HG02759 (cell line): ENCODE measurements around the gene MGRN1.
"Not testable (repeated sequence)": the region's sequence is repeated elsewhere in the genome, so short reads cannot be mapped to it uniquely, and the experiment has no call there.

Source experiments
- ATAC-seq: cut with Tn5 transposase; IDR thresholded peaks from one replicate; pipeline ENCODE4 v1.9.1; 2021; ENCODE audit warnings: mild to moderate bottlenecking, moderate library complexity; ENCODE audit not compliant: unreplicated experiment

Gene MGRN1

GRCh38 chr16:4623593-4623992 is 1.0 kb upstream of the MGRN1 start:
- no peak for ATAC-seq

DNA sequence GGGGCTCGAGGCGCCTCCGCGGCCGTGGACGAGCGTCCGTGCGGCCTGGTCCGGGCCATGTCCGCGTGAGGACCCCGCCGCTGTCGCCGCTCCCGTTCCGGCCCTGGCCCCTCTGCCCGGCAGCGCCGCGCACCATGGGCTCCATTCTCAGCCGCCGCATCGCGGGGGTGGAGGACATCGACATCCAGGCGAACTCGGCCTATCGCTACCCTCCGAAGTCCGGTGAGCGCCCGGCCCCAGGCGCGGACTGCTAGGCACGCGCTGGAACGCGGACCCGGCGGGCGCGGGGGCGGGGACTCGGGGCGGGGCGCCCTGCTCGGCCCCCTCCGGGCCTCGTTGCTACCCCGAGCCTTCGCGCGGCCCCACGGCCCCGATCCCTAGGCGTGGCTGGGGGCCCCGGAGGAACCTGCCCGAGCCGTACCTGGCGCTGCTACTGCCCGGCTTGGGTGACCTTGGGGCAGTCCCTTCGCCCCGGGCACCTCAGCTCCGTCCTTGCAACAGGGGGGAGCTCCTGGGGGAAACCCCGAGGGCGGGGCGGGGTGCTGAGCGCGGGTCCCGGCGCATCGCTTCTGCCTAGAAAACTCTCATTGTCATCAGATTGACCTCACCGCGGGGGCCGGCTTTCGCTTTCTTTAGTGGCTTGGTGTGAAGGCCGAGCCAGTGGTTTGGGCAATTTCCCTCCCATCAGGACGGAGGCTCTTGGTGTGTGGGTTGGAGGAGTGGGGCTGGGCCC is 367 bp downstream of the MGRN1 start:
- peak; percentile 63 for ATAC-seq

GRCh38 chr16:4625560-4626159 is 1.0 kb downstream of the MGRN1 start:
- no peak for ATAC-seq

DNA sequence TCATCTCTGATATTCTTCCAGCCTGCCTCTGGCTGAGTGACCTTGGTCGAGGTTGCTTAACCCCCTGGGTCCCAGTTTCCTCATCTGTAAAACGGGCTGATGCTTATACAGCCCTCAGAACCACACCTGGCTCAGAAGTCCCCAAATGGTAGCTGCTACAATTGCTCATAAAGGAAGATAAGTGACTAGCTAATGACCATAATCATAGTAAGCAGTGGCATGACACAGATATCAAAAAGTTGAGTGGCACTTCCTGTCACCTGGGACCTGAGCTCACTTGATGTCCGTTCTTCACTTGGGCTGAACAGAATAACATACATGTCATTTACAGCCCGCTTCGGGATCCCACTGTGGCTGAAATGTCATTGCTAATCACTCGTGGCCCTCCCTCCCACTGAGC is 1.8 kb downstream of the MGRN1 start:
- ATAC-seq = no peak

DNA sequence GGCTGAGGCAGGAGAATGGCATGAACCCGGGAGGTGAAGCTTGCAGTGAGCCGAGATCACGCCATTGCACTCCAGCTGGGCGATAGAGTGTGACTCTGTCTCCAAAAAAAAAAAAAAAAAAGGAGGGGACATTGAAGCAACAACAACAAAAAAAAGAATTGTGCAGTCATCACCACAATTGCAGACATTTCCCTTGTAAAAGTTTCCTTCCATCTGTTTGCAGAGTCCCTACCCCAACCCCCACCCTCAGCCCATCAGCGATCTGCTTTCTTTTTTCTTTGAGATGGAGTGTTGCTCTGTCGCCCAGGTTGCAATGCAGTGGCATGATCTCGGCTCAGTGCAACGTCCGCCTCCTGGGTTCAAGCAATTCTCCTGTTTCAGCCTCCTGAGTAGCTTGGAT is 3.7 kb downstream of the MGRN1 start:
- no peak for ATAC-seq

GRCh38 chr16:4631444-4631843 is 6.8 kb downstream of the MGRN1 start:
- ATAC-seq = no peak

DNA sequence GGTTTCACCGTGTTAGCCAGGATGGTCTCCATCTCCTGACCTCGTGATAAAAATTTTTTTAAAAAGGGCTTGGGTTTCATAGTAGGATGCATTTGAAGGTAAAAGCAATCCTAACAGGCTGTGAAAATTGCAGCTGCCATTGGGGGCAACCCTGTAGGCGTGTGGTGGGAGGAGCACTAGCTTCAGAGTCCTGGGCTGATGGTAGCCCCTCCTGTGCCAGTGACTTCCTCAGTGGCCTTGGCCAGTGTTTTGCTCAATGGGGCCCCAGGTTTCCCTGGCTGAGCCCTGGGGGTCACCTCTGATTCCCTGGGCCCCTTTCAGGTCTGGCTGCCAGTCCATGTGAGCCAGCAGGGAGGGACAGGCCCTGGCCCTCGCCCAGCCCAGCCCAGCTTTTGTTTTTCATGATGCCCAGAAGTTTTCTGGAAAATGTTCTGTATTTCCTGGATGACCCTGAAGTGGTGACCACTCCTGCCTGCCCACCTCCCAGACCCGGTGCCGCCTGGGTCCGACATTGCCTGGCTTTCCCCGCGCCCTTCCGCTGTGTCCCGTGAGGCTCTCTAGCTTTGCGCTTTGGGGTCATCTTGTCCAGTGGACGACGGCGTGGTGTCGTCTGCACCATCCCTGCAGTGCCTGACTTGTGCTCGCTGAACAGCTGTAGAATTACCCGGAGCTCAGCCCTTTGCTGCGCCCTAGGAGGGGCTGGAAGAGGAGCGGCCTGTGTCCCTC is 9.4 kb downstream of the MGRN1 start:
- no peak for ATAC-seq

- ATAC-seq = no peak
Observed at GRCh38 chr16:4634768-4635167, 10.1 kb downstream of the MGRN1 start.

DNA sequence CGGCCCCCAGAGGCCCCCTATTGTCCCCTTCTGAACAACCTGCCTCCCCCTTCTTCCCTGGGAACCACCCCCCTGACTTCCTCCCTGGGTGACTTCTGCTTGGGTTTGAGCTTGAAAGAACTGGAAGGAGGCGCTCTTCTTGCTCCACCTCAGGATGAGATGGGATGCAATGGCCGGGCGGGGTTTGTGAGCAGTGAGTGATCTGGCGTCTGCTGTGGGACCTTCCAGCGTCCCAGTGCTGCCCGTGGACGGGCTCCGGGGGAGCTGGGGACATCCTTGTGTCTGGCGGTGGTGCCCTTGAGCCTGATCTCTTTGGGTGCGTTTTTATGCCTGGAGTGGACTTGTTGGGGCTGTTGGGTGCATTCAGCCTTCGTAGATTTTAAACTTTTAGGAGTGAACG is 11.6 kb downstream of the MGRN1 start:
- no peak for ATAC-seq

DNA sequence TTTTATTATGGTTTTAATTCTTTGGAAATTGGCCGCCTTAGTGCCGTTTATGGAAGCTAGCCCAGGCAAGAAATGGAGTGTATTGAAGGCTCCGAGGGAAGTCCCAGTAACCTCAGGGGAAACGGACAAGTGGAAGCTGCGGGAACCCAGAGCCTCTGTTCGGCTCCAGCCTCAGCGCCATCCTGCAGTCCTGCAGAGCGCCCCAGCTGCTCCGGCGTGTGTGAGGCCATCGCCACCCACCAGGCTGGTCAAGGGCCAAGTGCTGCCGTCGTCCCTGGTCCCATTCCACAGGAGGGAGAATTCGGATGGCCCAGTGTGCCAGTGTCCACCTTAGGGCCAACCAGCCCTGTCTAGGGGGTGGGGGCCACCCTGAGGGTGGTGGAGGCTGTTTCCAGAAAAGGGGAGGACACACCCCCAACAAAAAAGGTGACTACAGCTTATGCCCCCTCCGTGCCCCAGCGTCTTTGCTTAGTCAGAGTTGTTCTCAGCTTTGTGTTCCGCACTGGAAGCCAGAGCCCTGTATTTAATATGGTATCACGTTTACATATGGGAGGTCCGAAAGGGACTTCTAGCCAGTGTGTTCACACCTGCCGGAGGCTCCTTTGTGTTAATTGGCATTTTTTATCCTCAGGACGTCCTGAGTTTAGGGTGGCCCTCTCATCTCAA is 13.0 kb downstream of the MGRN1 start:
- ATAC-seq = no peak

GRCh38 chr16:4639899-4640509 is 15.4 kb downstream of the MGRN1 start:
- ATAC-seq = no peak

DNA sequence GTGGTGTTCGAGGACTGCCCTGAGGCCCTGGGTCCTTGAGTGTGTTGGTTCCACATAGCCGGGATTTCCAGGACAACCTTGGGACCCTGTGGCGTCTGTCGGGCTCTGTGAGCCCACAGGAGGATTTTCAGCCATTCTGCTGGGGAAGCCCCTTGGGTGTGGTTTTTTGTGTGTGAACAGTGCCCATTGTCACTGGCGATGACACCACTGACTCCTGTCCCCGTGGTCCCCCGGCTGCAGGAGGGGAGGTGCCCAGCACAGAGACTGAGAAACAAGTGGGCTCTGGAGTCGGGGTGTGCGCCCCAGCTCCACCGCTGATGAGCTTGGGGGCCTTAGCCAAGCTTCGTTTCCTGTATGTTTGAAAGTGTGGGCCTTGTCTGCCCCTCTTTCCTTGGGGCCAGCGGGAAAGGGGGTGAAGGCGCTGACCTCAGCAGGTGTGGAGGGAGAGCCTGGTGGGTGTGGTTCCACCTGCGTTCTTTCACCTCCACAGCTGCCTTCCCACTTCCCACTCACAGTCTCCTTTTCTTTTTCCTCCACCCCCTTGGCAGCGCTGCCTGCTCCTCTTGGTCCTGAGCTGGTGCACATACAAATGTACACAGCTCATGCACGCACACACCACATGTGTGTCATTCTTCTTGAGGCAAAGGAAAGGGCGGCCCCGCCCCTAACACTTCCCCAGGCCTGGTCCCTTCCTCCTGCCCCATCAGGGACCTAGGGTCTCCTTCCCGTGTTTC is 16.1 kb downstream of the MGRN1 start:
- ATAC-seq = no peak

DNA sequence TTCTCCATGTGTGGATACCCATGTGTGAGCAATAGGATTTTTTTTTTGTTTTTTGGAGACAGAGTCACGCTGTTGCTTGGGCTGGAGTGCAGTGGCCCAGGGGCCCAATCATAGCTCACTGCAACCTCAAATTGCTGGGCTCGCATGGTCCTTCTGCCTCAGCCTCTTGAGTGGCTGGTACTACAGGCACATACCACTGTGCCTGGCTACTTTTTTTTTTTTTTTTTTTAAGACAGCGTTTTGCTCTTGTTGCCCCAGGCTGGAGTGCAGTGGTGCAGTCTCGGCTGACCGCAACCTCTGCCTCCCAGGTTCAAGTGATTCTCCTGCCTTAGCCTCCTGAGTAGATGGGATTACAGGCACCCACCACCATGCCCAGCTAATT is 16.7 kb downstream of the MGRN1 start:
- no peak for ATAC-seq

- no peak for ATAC-seq
Observed at GRCh38 chr16:4641895-4642294, 17.3 kb downstream of the MGRN1 start.

- no peak for ATAC-seq
Observed at GRCh38 chr16:4646773-4647643, 22.4 kb downstream of the MGRN1 start.

DNA sequence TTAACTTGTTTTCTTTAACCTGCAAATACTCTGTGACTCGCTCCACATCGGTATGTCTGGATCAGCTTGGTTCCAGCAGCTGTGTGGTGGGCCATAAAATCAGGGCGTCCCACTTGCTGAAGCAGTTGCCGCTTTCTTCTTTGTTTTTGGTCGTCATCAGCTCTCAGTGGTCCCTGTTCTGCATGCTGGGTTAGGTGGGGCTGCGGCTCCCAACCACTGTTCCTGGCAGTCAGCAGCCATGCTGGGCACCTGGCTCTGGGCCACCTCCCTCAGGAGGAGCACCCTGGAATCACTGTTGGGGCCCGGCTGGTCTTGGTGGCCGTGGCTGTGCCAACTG is 23.0 kb downstream of the MGRN1 start:
- ATAC-seq = no peak

GRCh38 chr16:4648917-4649316 is 24.3 kb downstream of the MGRN1 start:
- ATAC-seq = no peak

DNA sequence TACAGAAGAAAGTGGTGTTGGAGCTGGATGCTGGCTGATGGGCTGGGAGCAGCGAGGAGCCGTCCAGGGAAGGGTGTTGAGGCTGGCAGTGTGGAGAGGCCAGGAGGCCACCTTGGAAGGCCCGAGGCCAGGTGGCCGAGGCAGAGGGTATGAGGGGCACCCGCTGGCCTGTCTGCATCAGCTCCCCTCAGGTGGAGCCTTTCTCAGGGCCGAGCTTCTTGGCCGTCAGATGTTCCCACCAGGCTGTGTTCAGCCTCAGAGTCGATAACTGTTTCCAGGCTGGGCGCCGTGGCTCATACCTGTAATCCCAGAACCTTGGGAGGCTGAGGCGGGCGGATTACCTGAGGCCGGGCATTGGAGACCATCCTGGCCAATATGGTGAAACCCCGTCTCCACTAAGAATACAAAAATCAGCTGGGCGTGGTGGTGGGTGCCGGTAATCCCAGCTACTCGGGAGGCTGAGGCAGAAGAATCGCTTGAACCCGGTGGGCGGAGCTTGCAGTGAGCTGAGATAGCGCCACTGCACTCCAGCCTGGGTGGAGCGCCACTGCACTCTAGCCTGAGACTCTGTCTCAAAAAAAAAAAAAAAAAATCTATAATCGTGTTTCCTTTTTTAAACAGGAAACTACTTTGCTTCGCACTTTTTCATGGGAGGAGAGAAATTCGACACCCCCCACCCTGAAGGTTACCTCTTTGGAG is 25.3 kb downstream of the MGRN1 start:
- ATAC-seq = no peak

DNA sequence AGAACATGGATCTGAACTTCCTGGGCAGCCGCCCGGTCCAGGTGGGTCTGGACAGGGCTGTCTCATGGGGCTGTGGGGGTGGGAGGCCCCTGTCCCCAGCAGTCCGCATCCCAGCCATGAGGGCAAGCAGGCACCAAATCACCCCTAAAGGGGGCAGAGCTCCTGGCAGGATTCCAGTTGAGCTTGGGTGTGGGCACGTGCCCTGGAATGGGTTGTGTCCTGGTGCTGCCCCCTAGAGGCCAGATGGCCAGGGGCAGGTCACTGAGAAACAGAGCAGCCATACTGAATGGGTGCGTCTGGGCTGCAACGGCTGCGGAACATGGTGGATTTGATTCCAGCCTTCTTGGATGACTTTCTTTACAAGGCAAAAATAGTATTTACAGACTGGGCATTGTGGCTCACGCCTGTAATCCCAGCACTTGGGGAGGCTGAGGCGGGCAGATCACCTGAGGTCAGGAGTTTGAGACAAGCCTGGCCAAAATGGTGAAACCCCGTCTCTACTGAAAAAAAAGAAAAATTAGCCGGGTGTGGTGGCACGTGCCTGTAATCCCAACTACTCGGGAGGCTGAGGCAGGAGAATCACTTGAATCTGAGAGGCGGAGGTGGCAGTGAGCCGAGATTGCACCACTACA is 25.9 kb downstream of the MGRN1 start:
- ATAC-seq = not testable (repeated sequence)
